Measurements from ENCODE around the gene PEX6.

DNA sequence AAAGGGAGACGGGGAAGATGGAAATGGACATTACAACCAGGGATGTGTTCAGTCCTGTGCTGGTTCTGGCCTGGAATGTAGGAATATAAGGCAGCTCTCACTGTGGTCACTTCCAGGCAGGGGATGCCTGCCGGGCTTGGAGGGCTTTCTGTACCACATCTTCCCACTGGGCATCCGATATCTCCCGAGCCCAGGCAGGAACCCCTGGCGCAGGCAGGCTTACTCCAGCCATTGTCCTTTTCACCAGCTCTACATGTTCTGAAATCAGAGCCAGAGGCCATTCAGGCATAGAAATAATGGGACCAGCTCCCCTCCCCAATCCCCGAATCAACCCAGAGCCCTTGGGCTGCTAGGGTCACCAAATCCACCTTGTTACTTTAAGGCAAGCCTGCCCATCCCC is 33.4 kb upstream of the PEX6 start:
- TF ChIP-seq, protein P1, sequence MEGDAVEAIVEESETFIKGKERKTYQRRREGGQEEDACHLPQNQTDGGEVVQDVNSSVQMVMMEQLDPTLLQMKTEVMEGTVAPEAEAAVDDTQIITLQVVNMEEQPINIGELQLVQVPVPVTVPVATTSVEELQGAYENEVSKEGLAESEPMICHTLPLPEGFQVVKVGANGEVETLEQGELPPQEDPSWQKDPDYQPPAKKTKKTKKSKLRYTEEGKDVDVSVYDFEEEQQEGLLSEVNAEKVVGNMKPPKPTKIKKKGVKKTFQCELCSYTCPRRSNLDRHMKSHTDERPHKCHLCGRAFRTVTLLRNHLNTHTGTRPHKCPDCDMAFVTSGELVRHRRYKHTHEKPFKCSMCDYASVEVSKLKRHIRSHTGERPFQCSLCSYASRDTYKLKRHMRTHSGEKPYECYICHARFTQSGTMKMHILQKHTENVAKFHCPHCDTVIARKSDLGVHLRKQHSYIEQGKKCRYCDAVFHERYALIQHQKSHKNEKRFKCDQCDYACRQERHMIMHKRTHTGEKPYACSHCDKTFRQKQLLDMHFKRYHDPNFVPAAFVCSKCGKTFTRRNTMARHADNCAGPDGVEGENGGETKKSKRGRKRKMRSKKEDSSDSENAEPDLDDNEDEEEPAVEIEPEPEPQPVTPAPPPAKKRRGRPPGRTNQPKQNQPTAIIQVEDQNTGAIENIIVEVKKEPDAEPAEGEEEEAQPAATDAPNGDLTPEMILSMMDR (conservative IDR thresholded peaks at IDR 0.05 in 1 of 2, IDR thresholded peaks at IDR 0.05 in 1 of 2; ENCODE audit: extremely low read depth in 1 of 2, insufficient read depth in 1 of 2, low read depth in 1 of 2, low read length in 2 of 2) = no peak
- TF ChIP-seq EZH2 (IDR thresholded peaks at IDR 0.05; ENCODE audit: borderline replicate concordance, low read length) = no peak
